Measurements from ENCODE around the gene SYCP2L. TPM values are rescaled to one million over a fixed set of nuclear protein-coding genes. Genes with fewer than 3 reads are reported as not detected.

The SYCP2L gene
- total and polyA plus RNA-seq, 10 of the 15 experiments (the other 5 are each of a cell fraction or from before 2014, with no cell fraction given): 0.03 to 0.12 (median 0.04) TPM; not detected in 7

DNA sequence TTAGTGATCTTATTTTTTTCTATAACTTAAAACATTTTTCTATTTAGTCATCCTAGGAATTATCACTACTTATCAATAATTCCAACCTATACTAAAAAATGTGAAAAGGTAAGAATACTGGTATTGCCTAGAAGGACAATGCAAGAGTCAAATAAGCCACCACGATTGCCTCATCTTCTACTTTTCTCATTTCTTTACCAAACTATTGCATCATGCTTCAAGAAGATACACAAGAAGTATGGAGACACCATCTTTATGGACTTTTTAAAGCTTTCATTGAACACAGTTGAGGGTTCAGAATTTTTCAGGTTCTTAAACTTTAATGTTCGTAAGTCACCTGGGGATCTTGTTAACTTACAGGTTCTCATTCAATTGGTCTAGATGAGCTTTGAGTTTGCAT, 131.4 kb downstream of the SYCP2L start:
- ChIA-PET POLR2A (no interaction called here), RAD21 (ENCODE audit: unreplicated experiment) (no interaction called here), SMC1A (ENCODE audit: uncharacterized antibody, unreplicated experiment) (interaction anchor here (1.4 kb wide), 1 partner anchor 8 kb away, joined by 4 read pairs; no protein-coding TSS in a partner anchor), CTCF (interaction anchor here (0.7 to 1.3 kb wide), 3 partner anchors 51 to 588 kb away, joined by 3 read pairs; no protein-coding TSS in a partner anchor)
- WGBS (ENCODE audit: insufficient coverage, insufficient replicate concordance, low lambda C conversion rate, missing lambda C conversion rate): 52% methylated on average over 2 of the region's 2 CpGs
- H3K4me2 ChIP-seq (ENCODE audit: control insufficient read depth, insufficient read depth): no peak overlapping the region
- no peak overlapping the region for H3K27ac ChIP-seq (ENCODE audit: control insufficient read depth, insufficient read depth)
- H3K4me3 ChIP-seq: no peak overlapping the region
- H3K36me3 ChIP-seq (ENCODE audit: control insufficient read depth in 2 of 2, insufficient read depth in 2 of 2, low read length in 1 of 2): no peaks in the 10 kb centered on the region
- in situ Hi-C loops (cut with MboI): no loop called here
- FAIRE-seq: no peak
- H3K27me3 ChIP-seq (replicated peaks in 1 of 2; ENCODE audit: control insufficient read depth in 2 of 2, insufficient read depth in 2 of 2, low read length in 1 of 2): peaks cover 5 to 7% of the 10 kb centered on the region in 2 experiments; a peak in 3 of 4 replicates
- no peaks in the 10 kb centered on the region for H3K79me2 ChIP-seq (ENCODE audit: control insufficient read depth, insufficient read depth, low read length)
- no peaks in the 10 kb centered on the region for H3K4me1 ChIP-seq (ENCODE audit: control insufficient read depth, insufficient read depth, low read length)
- no peak overlapping the region for H3K9ac ChIP-seq (ENCODE audit: control insufficient read depth, insufficient read depth, low read length)
- no peak overlapping the region for H2AFZ ChIP-seq (ENCODE audit: control insufficient read depth, low read depth, low read length)
- DNase-seq (ENCODE audit: low read depth, low spot score): no peak
- BruUV-seq (replicated peaks): no TSS peak
- H4K20me1 ChIP-seq (ENCODE audit: control insufficient read depth, insufficient read depth): no peaks in the 10 kb centered on the region
- no peaks in the 10 kb centered on the region for H3K9me3 ChIP-seq (replicated peaks; ENCODE audit: control insufficient read depth, insufficient read depth, low read length)
- intact Hi-C loops (cut with micrococcal nuclease; ENCODE audit: unreplicated experiment): no loop called here
- no peak for TF ChIP-seq STAT1 (conservative IDR thresholded peaks at IDR 0.05)
- TF ChIP-seq, protein P1, sequence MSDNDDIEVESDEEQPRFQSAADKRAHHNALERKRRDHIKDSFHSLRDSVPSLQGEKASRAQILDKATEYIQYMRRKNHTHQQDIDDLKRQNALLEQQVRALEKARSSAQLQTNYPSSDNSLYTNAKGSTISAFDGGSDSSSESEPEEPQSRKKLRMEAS (IDR thresholded peaks at IDR 0.05; ENCODE audit: low read depth, low read length): no peak
- TF ChIP-seq, protein P2, sequence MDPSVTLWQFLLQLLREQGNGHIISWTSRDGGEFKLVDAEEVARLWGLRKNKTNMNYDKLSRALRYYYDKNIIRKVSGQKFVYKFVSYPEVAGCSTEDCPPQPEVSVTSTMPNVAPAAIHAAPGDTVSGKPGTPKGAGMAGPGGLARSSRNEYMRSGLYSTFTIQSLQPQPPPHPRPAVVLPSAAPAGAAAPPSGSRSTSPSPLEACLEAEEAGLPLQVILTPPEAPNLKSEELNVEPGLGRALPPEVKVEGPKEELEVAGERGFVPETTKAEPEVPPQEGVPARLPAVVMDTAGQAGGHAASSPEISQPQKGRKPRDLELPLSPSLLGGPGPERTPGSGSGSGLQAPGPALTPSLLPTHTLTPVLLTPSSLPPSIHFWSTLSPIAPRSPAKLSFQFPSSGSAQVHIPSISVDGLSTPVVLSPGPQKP (IDR thresholded peaks at IDR 0.05; ENCODE audit: low read depth, low read length): no peak
- no peak for TF ChIP-seq SREBF1 (IDR thresholded peaks at IDR 0.05; ENCODE audit: low read length)
- ATAC-seq: no peak

DNA sequence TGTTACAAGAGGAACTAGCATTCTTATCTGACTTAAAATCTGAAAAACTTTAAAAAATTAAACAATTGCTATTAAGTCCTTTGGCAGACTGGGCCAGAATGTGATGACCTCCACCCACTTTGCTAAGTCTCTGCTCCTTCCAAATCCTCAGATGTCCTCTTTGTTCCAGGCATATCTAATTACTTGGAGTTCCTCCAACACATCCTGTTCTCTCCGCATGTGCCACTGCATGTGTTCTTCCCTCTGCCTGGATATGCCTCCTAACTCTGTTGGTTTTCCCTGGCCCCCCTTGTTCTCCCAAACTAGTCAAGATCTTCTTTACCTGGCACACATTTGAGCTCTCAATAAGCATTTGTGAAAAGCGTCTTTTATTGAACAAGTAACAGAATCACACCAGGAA, 134.2 kb downstream of the SYCP2L start:
- intact Hi-C loops (cut with micrococcal nuclease; ENCODE audit: unreplicated experiment): no loop called here
- peaks cover 5 to 10% of the 10 kb centered on the region in 2 experiments; a peak in 3 of 4 replicates for H3K27me3 ChIP-seq (replicated peaks in 1 of 2; ENCODE audit: control insufficient read depth in 2 of 2, insufficient read depth in 2 of 2, low read length in 1 of 2)
- DNase-seq (ENCODE audit: low read depth, low spot score): no peak
- H3K4me3 ChIP-seq: no peak overlapping the region
- no peak for TF ChIP-seq SUZ12 (IDR thresholded peaks at IDR 0.05; ENCODE audit: unreplicated experiment)
- peaks cover 4% of the 10 kb centered on the region; the same call in 1 of the 2 replicates for H3K4me1 ChIP-seq (ENCODE audit: control insufficient read depth, insufficient read depth, low read length)
- H3K36me3 ChIP-seq (ENCODE audit: control insufficient read depth in 2 of 2, insufficient read depth in 2 of 2, low read length in 1 of 2): no peaks in the 10 kb centered on the region
- no peak overlapping the region for H3K27ac ChIP-seq (ENCODE audit: control insufficient read depth, insufficient read depth)
- POLR2A ChIA-PET: interaction anchor here (0.5 kb wide), 1 partner anchor 598 kb away, joined by 3 read pairs; no protein-coding TSS in a partner anchor
- H3K4me2 ChIP-seq (ENCODE audit: control insufficient read depth, insufficient read depth): no peak overlapping the region
- no peaks in the 10 kb centered on the region for H3K9me3 ChIP-seq (replicated peaks; ENCODE audit: control insufficient read depth, insufficient read depth, low read length)
- no peaks in the 10 kb centered on the region for H3K79me2 ChIP-seq (ENCODE audit: control insufficient read depth, insufficient read depth, low read length)
- no peak for ATAC-seq
- BruUV-seq (replicated peaks): no TSS peak
- no peak overlapping the region for H2AFZ ChIP-seq (ENCODE audit: control insufficient read depth, low read depth, low read length)
- CTCF ChIA-PET: interaction anchor here (1.1 kb wide), 3 partner anchors 60 to 66 kb away, joined by 3 to 4 read pairs (median 3); no protein-coding TSS in a partner anchor
- in situ Hi-C loops (cut with MboI): no loop called here
- H4K20me1 ChIP-seq (ENCODE audit: control insufficient read depth, insufficient read depth): no peaks in the 10 kb centered on the region
- SMC1A ChIA-PET (ENCODE audit: uncharacterized antibody, unreplicated experiment): interaction anchor here (1.1 to 1.4 kb wide), 3 partner anchors 15 to 1009 kb away, joined by 3 to 5 read pairs (median 3); no protein-coding TSS in a partner anchor
- FAIRE-seq: no peak
- WGBS (ENCODE audit: insufficient coverage, insufficient replicate concordance, low lambda C conversion rate, missing lambda C conversion rate): 64% methylated on average over 2 of the region's 2 CpGs
- RAD21 ChIA-PET (ENCODE audit: unreplicated experiment): no interaction called here
- H3K9ac ChIP-seq (ENCODE audit: control insufficient read depth, insufficient read depth, low read length): no peak overlapping the region

Data from GM12878 (cell line).